OCI-LY7 (cell line): ENCODE results near the gene CFAP100.

ENCODE experiments used
- EZH2phosphoT487 ChIP-seq: fragments of 200-600 bp; sonication (generic); IDR thresholded peaks from 2 replicates; pipeline ENCODE4 v1.6.1; 2018; ENCODE audit warnings: low read depth, borderline replicate concordance, mild to moderate bottlenecking, mixed run types, antibody characterized with exemption, low read length, moderate library complexity, mixed read lengths
- TF ChIP-seq, protein P1 (sequence below): fragments of 200-600 bp; sonication (generic); conservative IDR thresholded peaks from 2 replicates; pipeline ENCODE4 v1.5.1; 2014; ENCODE audit warnings: mild to moderate bottlenecking, antibody characterized with exemption, low read length, moderate library complexity, mixed read lengths

DNA sequence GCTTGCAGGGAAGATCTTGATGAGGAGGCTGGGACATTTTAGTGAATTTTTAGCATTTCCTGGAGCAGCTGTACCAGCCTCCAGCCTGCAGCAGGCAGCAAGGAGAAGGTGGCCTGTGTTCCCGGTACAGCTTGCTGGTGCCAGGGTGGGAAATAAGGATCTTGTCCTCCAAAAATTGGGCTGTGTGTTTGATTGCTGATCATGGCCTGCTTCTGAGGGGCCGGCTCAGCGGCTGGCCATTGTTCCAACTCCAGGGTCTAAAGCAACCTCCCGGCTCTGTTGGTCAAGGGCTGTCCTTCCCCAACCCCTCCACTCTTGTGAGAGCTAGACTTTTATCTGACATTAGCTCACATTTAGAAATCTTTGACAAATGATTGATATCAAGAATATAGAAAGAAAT lies 5.0 kb downstream of the CFAP100 start:
- TF ChIP-seq, protein P1, sequence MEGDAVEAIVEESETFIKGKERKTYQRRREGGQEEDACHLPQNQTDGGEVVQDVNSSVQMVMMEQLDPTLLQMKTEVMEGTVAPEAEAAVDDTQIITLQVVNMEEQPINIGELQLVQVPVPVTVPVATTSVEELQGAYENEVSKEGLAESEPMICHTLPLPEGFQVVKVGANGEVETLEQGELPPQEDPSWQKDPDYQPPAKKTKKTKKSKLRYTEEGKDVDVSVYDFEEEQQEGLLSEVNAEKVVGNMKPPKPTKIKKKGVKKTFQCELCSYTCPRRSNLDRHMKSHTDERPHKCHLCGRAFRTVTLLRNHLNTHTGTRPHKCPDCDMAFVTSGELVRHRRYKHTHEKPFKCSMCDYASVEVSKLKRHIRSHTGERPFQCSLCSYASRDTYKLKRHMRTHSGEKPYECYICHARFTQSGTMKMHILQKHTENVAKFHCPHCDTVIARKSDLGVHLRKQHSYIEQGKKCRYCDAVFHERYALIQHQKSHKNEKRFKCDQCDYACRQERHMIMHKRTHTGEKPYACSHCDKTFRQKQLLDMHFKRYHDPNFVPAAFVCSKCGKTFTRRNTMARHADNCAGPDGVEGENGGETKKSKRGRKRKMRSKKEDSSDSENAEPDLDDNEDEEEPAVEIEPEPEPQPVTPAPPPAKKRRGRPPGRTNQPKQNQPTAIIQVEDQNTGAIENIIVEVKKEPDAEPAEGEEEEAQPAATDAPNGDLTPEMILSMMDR, result no peak
- no peak for TF ChIP-seq EZH2phosphoT487
